ENCODE data around the gene REV3L. TPM values are rescaled to one million over a fixed set of nuclear protein-coding genes. Genes with fewer than 3 reads are reported as not detected.

The REV3L gene
- polyA plus RNA-seq, 1 experiment = 19.1 TPM

- Histone ChIP-seq H3K4me3 (ENCODE audit: low read depth, low read length) (no peak overlapping the region), H3K36me3 (ENCODE audit: control insufficient read depth, insufficient read depth, low read length) (peaks cover 14% of the 10 kb centered on the region), H3K27me3 (ENCODE audit: control insufficient read depth, insufficient read depth, low read length) (no peaks in the 10 kb centered on the region)
- no peak for DNase-seq (ENCODE audit: low read depth)
- ChIA-PET CTCF (no interaction called here), POLR2A (no interaction called here)
- TF ChIP-seq CTCF (IDR thresholded peaks at IDR 0.05; ENCODE audit: insufficient read depth, low read depth, low read length) = no peak
These were observed 70.9 kb downstream of the REV3L start for GRCh38 chr6:111411978-111412566.

GRCh38 chr6:111411046-111411445, 72.0 kb downstream of the REV3L start:
- Histone ChIP-seq H3K4me3 (ENCODE audit: low read depth, low read length) (no peak overlapping the region), H3K27me3 (ENCODE audit: control insufficient read depth, insufficient read depth, low read length) (no peaks in the 10 kb centered on the region), H3K36me3 (ENCODE audit: control insufficient read depth, insufficient read depth, low read length) (peaks cover 14% of the 10 kb centered on the region)
- CTCF ChIA-PET = interaction anchor here (1.0 kb wide), 1 partner anchor 633 kb away, joined by 3 read pairs; no protein-coding TSS in a partner anchor
- no peak for DNase-seq (ENCODE audit: low read depth)
- POLR2A ChIA-PET = no interaction called here
- no peak for TF ChIP-seq CTCF (IDR thresholded peaks at IDR 0.05; ENCODE audit: insufficient read depth, low read depth, low read length)

- POLR2A ChIA-PET = no interaction called here
- TF ChIP-seq CTCF (IDR thresholded peaks at IDR 0.05; ENCODE audit: insufficient read depth, low read depth, low read length) = no peak
- Histone ChIP-seq H3K27me3 (ENCODE audit: control insufficient read depth, insufficient read depth, low read length) (no peaks in the 10 kb centered on the region), H3K36me3 (ENCODE audit: control insufficient read depth, insufficient read depth, low read length) (peaks cover 14% of the 10 kb centered on the region), H3K4me3 (ENCODE audit: low read depth, low read length) (no peak overlapping the region)
- no peak for DNase-seq (ENCODE audit: low read depth)
- CTCF ChIA-PET = interaction anchor here (1.0 kb wide), 1 partner anchor 634 kb away, joined by 3 read pairs; no protein-coding TSS in a partner anchor
These were observed 72.6 kb downstream of the REV3L start for GRCh38 chr6:111410371-111410770.

- no peak for TF ChIP-seq CTCF (IDR thresholded peaks at IDR 0.05; ENCODE audit: insufficient read depth, low read depth, low read length)
- Histone ChIP-seq H3K36me3 (ENCODE audit: control insufficient read depth, insufficient read depth, low read length) (peaks cover 15% of the 10 kb centered on the region), H3K27me3 (ENCODE audit: control insufficient read depth, insufficient read depth, low read length) (no peaks in the 10 kb centered on the region), H3K4me3 (ENCODE audit: low read depth, low read length) (no peak overlapping the region)
- no peak for DNase-seq (ENCODE audit: low read depth)
- CTCF ChIA-PET = no interaction called here
- POLR2A ChIA-PET = interaction anchor here (0.6 kb wide), 1 partner anchor 177 kb away, joined by 3 read pairs; no protein-coding TSS in a partner anchor
These were observed 73.6 kb downstream of the REV3L start for GRCh38 chr6:111409430-111409829.

- ChIA-PET POLR2A (no interaction called here), CTCF (interaction anchor here (0.7 kb wide), 1 partner anchor 94 kb away, joined by 3 read pairs; no protein-coding TSS in a partner anchor)
- H3K4me3 ChIP-seq (ENCODE audit: low read depth, low read length) = no peak overlapping the region
- DNase-seq (ENCODE audit: low read depth) = no peak
- H3K36me3 ChIP-seq (ENCODE audit: control insufficient read depth, insufficient read depth, low read length) = peaks cover 17% of the 10 kb centered on the region
- H3K27me3 ChIP-seq (ENCODE audit: control insufficient read depth, insufficient read depth, low read length) = no peaks in the 10 kb centered on the region
- no peak for TF ChIP-seq CTCF (IDR thresholded peaks at IDR 0.05; ENCODE audit: insufficient read depth, low read depth, low read length)
These were observed 75.3 kb downstream of the REV3L start for GRCh38 chr6:111407686-111408085.

Data from BJ (cell line).